GM21825 (cell line): ENCODE data around the gene RNF25.

Source experiments
- ATAC-seq: cut with Tn5 transposase; IDR thresholded peaks from one replicate; pipeline ENCODE4 v1.9.1; 2021; ENCODE audit warnings: mild to moderate bottlenecking, moderate library complexity; ENCODE audit not compliant: unreplicated experiment

RNF25 gene

DNA sequence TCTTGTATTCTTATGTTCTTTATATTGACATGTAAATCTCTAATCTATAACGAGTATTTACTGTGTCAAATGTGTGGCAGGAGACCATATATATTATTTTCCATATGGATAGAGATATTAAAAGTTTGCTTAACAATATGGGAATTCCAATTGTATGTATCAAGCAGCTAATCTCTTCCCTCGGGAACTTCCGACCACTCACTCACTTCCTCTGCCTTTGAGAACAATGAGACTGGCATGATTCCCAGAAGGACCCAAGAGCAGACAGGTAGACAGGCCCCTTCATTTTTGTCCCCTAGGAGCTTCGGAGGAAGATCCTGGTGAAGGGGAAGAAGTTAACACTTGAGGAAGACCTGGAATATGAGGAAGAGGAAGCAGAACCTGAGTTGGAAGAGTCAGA is 40.0 kb downstream of the RNF25 start:
- ATAC-seq: no peak

DNA sequence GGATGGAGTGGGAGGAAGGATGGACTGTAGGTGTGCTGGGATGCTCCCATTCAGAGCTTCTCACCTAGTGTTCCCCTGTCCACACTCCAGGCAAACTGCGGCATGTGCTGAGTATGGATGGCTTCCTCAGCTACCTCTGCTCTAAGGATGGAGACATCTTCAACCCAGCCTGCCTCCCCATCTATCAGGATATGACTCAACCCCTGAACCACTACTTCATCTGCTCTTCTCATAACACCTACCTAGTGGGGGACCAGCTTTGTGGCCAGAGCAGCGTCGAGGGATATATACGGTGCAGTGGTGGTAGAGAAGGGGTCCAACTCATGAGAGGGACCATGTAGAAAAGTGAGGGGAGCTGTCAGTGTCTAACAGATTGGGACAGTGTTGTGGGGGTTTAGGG is 43.9 kb downstream of the RNF25 start:
- no peak for ATAC-seq

GRCh38 chr2:218626369-218626768 is 45.4 kb downstream of the RNF25 start:
- no peak for ATAC-seq

- ATAC-seq: no peak
Measured at GRCh38 chr2:218623366-218623705, 48.5 kb downstream of the RNF25 start.

DNA sequence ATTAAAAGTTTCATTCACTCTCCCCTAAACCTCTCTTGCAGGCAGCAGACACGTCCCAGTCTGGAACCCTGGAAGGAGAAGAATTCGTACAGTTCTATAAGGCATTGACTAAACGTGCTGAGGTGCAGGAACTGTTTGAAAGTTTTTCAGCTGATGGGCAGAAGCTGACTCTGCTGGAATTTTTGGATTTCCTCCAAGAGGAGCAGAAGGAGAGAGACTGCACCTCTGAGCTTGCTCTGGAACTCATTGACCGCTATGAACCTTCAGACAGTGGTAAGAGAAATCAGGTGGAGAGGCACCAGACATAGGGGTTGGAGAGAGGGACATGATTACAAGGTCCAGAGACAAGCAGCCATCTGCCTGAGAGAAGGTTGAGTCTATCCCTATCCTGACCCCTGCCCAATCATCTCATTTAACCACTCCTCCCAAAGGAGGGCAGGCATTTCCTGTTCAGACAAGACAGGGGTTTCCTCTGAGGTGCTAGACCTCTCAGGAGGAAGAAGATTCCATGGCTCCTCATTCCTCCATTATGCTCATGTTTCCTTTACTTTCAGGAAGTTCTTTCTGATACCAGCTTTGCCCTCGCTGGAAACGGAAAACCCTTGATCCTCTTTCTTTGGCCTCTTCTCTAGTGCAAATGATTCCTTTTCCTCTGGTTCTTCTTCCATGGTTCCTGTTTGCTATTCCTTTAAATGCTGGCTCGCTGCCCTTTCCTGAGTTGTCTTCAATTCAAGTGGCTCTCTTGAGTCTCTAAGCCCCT is 49.0 kb downstream of the RNF25 start:
- ATAC-seq: no peak

GRCh38 chr2:218621007-218621406 is 50.8 kb downstream of the RNF25 start:
- no peak for ATAC-seq

GRCh38 chr2:218618102-218618860 is 53.5 kb downstream of the RNF25 start:
- no peak for ATAC-seq

- ATAC-seq: no peak
Measured at GRCh38 chr2:218615868-218616315, 55.9 kb downstream of the RNF25 start.
